ENCODE results near the gene ABCA2.

The ABCA2 gene

DNA sequence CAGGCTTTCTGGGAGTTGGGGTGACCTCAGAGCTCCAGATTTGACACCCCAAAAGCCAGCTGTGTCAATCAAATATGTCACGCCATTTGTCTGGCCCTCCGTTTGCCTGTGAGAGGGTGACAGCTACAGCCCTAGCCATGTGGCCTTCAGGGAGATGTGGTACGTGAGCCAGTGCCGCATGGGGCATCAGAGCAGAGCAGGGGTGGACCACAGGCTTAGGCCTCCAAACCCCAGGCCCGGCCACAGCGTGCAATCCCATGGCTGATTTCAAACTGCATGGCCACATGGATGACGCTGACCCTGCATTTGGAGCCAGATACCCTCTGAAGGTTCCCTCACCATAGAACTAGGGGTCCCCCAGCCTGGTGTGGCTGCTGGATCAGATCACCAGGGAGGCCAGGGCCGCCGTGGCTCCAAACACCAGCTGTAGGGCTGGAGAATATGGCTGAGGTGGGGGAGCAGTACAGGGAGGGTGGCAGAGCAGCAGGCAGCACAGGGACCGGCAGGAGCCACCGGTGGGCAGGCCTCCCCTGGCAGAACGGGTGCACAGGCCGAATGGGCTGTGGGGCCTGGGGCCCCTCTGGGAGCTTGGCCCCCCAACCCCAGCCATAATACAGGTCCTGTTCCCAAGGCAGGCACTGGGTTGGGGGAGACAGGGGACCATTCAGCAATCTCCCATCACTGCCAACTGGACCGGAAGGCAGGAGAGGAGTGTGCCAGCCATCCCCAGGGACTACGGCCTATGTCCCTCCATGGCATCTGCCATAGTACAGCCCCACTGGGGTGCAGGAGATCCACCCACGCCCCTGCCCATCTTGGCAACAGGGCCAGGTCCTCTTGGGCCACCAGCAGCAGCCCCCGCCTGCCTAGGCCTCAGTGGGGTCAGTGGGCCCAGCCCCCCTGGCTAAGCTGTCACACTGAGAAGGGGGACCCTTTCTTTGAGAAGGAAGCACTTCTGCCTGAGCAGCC, 40.8 kb upstream of the ABCA2 start:
- TF ChIP-seq, protein P1, sequence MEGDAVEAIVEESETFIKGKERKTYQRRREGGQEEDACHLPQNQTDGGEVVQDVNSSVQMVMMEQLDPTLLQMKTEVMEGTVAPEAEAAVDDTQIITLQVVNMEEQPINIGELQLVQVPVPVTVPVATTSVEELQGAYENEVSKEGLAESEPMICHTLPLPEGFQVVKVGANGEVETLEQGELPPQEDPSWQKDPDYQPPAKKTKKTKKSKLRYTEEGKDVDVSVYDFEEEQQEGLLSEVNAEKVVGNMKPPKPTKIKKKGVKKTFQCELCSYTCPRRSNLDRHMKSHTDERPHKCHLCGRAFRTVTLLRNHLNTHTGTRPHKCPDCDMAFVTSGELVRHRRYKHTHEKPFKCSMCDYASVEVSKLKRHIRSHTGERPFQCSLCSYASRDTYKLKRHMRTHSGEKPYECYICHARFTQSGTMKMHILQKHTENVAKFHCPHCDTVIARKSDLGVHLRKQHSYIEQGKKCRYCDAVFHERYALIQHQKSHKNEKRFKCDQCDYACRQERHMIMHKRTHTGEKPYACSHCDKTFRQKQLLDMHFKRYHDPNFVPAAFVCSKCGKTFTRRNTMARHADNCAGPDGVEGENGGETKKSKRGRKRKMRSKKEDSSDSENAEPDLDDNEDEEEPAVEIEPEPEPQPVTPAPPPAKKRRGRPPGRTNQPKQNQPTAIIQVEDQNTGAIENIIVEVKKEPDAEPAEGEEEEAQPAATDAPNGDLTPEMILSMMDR (IDR thresholded peaks at IDR 0.05; ENCODE audit: control extremely low read depth, extremely low read depth, low read depth, missing control alignments) = peak; percentile 2
- POLR2A ChIA-PET = interaction anchor here (1.2 kb wide), 1 partner anchor 172 kb away, joined by 3 read pairs; no protein-coding TSS in a partner anchor
- CTCF ChIA-PET = interaction anchor here (0.9 to 11.6 kb wide), 25 partner anchors 8 to 325 kb away, joined by 3 to 202 read pairs (median 7); partner anchors contain the start of genes ABCA2, AJM1, FUT7 and MAN1B1
- DNase-seq (ENCODE audit: extremely low spot score) = no peak

DNA sequence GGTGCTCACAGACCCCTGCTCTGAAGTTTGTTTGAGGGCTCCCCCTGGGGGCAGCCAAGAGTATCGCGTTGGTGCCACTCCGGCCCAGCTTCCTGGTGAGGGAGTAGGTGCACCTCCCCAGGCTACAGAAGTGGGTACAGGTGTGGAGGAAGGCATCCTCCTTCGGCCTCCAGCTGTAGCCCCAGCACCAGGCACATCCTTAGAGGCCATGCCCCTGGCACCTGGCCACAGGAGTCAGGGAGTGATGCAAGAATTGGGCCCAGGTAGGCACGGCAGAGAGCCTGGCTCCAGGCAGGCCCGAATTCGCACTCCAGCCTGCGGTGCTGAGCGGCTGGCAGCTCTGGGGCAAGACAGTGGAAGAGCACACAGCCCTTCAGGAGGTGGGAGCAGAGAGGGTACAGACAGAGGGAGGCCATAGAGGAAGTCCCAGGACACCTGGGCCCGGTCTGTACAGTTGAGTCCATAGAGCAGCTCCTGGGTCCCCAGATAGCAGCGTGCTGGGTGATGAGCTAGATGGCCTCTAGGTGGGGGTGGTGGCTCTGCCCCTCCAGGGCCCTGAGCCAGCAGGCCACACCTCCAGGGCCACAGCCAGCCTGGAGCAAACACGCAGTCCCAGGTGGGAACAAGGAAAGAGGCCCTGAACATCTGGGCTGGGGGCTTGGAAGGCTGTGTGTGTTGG, 40.0 kb upstream of the ABCA2 start:
- TF ChIP-seq, protein P1 (IDR thresholded peaks at IDR 0.05; ENCODE audit: control extremely low read depth, extremely low read depth, low read depth, missing control alignments) = peak; percentile 89
- CTCF ChIA-PET = interaction anchor here (0.9 to 11.6 kb wide), 30 partner anchors 9 to 324 kb away, joined by 3 to 202 read pairs (median 6); partner anchors contain the start of genes ABCA2, AJM1, FUT7 and MAN1B1
- POLR2A ChIA-PET = interaction anchor here (0.5 to 1.2 kb wide), 2 partner anchors 21 to 172 kb away, joined by 3 to 5 read pairs; no protein-coding TSS in a partner anchor
- peak; percentile 89 for DNase-seq (ENCODE audit: extremely low spot score)

DNA sequence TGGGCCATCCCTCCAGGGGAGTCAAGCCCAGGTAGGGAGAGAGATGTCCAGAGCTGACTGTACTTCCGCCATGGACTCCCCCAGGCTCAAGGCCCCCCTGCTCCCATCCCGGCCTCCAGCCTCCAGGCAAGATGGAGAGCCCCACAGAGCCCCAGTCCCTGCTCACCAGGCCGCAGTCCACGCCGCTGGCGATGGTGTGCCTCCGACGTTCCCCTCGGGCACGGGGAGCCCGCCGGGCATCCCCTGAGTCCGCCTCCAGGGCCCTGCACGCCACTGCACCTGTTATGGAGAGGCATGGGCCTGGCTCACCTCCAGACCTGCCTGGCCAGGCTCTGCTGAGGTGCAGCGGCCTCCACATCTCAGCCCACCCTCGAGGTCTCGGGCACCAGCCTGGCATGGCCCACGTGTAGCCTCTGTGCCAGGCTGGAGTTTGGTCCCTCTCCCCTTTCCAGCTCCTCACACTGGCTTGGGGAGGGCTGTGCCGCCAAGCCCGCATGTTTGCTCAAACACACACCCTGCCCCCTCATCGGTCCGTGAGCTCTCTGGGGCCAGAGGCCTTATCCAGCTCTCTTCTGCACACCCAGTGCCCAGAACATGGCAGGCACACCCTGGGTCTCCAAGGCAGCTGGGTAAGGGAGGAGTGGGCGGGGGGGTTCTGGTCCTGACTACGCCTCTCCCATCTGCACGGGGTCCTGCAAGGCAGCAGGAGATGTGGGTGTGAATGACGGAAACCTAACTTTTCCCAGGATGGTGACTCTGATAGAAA, 38.2 kb upstream of the ABCA2 start:
- DNase-seq (ENCODE audit: extremely low spot score) = no peak
- POLR2A ChIA-PET = no interaction called here
- TF ChIP-seq, protein P1 (IDR thresholded peaks at IDR 0.05; ENCODE audit: control extremely low read depth, extremely low read depth, low read depth, missing control alignments) = no peak
- CTCF ChIA-PET = interaction anchor here (0.7 to 11.6 kb wide), 22 partner anchors 8 to 274 kb away, joined by 3 to 202 read pairs (median 10); partner anchors contain the start of genes ABCA2, AJM1, FUT7 and MAN1B1

DNA sequence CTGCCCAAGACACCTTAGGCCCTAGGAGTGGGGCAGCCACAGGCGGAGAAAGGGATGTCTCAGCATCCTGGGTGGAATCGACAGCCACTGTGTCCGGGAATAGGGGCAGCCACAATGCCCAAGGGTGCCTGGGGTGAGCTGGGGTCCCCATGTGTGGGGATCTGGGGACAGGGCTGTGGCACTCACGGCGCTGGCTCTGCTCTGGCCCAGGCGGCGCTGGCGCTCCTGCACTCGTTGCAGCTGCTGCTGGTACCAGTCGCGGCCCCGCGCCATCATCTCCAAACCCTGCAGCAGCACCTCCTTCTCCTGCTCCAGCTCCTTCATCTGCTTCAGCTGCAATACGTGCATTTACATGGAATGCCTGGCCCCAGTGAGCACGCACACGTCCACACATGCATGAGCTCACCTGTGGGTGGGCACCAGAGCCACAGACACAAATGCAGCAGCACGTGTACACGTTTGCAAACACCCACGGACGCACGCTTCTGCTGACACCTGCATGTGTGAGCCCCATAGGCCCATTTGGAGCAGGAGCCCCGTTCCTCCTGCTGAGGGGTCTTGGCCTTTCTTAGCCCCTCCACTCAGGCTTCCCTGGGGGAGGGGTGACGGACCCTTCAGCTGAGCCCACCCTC, 37.4 kb upstream of the ABCA2 start:
- no peak for DNase-seq (ENCODE audit: extremely low spot score)
- ChIA-PET CTCF (interaction anchor here (0.8 to 11.6 kb wide), 10 partner anchors 7 to 162 kb away, joined by 3 to 202 read pairs (median 14); partner anchors contain the start of genes ABCA2, FUT7, MAN1B1 and NPDC1), POLR2A (no interaction called here)
- TF ChIP-seq, protein P1 (IDR thresholded peaks at IDR 0.05; ENCODE audit: control extremely low read depth, extremely low read depth, low read depth, missing control alignments) = no peak

DNA sequence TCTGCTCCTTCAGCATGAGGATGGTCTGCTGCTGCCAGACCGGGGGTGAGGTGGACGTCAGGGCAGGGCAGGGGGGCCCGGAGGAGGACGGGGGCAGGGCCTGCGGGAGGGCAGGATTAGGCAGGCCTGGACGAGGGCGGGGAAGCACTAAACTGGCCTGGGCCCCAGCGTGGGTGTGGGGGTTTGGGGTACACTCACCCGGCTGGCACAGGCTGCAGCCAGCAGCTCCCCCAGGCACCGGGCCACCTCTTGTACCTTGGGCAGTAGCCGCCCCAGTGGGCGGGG, 36.8 kb upstream of the ABCA2 start:
- TF ChIP-seq, protein P1 (IDR thresholded peaks at IDR 0.05; ENCODE audit: control extremely low read depth, extremely low read depth, low read depth, missing control alignments) = no peak
- DNase-seq (ENCODE audit: extremely low spot score) = no peak
- POLR2A ChIA-PET = no interaction called here
- CTCF ChIA-PET = interaction anchor here (0.8 to 11.6 kb wide), 17 partner anchors 10 to 280 kb away, joined by 3 to 202 read pairs (median 5); partner anchors contain the start of genes ABCA2, FUT7, MAN1B1 and NPDC1
